OCI-LY3 (cell line): ENCODE data around the gene OR6K2.

ENCODE experiments used
- H2AFZ ChIP-seq: fragments of 200-600, 300-600 bp; shearing (Covaris generic); 2 replicates; pipeline ENCODE4 v1.6.0; 2014; ENCODE audit warnings: antibody characterized with exemption, low read depth, low read length
- H3K27ac ChIP-seq: fragments of 200-600, 300-600 bp; sonication (generic); 2 replicates; pipeline ENCODE4 v1.5.1; 2014; ENCODE audit warnings: mild to moderate bottlenecking, low read length, moderate library complexity, mixed read lengths
- H3K27me3 ChIP-seq: fragments of 200-600, 300-600 bp; sonication (generic); 2 replicates; pipeline ENCODE4 v1.6.1; 2014; ENCODE audit warnings: low read depth, low read length, mixed read lengths
- H3K36me3 ChIP-seq: fragments of 200-600, 300-600 bp; sonication (generic); replicated peaks from 2 replicates; pipeline ENCODE3; 2014; ENCODE audit warnings: low read depth, low read length, mixed read lengths
- H3K4me1 ChIP-seq: fragments of 300-600, 200-600 bp; sonication (generic); 2 replicates; pipeline ENCODE4 v1.6.1; 2014; ENCODE audit warnings: low read length, mixed read lengths
- H3K4me2 ChIP-seq: fragments of 200-600, 300-600 bp; sonication (generic); 2 replicates; pipeline ENCODE4 v1.6.1; 2014; ENCODE audit warnings: low read length, mixed read lengths
- H3K4me3 ChIP-seq: fragments of 300-600, 200-600 bp; sonication (generic); 2 replicates; pipeline ENCODE4 v1.5.1; 2014; ENCODE audit warnings: antibody characterized with exemption, mild to moderate bottlenecking, low read length, moderate library complexity
- H3K79me2 ChIP-seq: fragments of 300-600, 200-600 bp; shearing (Covaris generic); 2 replicates; pipeline ENCODE4 v1.6.1; 2014; ENCODE audit warnings: mild to moderate bottlenecking, low read length, mixed read lengths
- H3K9ac ChIP-seq: fragments of 300-600, 200-600 bp; shearing (Covaris generic); 2 replicates; pipeline ENCODE4 v1.6.0; 2014; ENCODE audit warnings: mild to moderate bottlenecking, low read length, moderate library complexity
- H3K9me3 ChIP-seq: fragments of 200-600, 300-600 bp; shearing (Covaris generic); 2 replicates; pipeline ENCODE4 v1.6.1; 2014; ENCODE audit warnings: low read length, mixed read lengths; ENCODE audit not compliant: insufficient read depth
- H4K20me1 ChIP-seq: fragments of 200-600, 300-600 bp; sonication (generic); 2 replicates; pipeline ENCODE4 v1.6.1; 2016; ENCODE audit warnings: low read length, mixed read lengths; ENCODE audit not compliant: insufficient read depth
- CTCF ChIP-seq: fragments of 200-600, 300-600 bp; sonication (generic); IDR thresholded peaks from 2 replicates; pipeline ENCODE4 v1.5.1; 2014; ENCODE audit warnings: antibody characterized with exemption, low read length, low read depth
- EZH2phosphoT487 ChIP-seq: fragments of 200-600 bp; shearing (Covaris generic); IDR thresholded peaks from 2 replicates; pipeline ENCODE4 v1.6.1; 2018; ENCODE audit warnings: antibody characterized with exemption, mixed run types, low read depth

Gene OR6K2

GRCh38 chr1:158730453-158730852 lies 30.0 kb upstream of the OR6K2 start:
- no peaks in the 10 kb centered on the region for H3K4me1 ChIP-seq
- no peaks in the 10 kb centered on the region for H3K36me3 ChIP-seq
- H3K27ac ChIP-seq = no peak overlapping the region
- H3K9ac ChIP-seq = no peak overlapping the region
- no peaks in the 10 kb centered on the region for H4K20me1 ChIP-seq
- no peak overlapping the region for H2AFZ ChIP-seq
- no peak overlapping the region for H3K4me2 ChIP-seq
- no peaks in the 10 kb centered on the region for H3K79me2 ChIP-seq
- no peaks in the 10 kb centered on the region for H3K9me3 ChIP-seq
- no peaks in the 10 kb centered on the region for H3K27me3 ChIP-seq
- H3K4me3 ChIP-seq = no peak overlapping the region
- TF ChIP-seq CTCF (no peak), EZH2phosphoT487 (no peak)

GRCh38 chr1:158728510-158729225 lies 28.2 kb upstream of the OR6K2 start:
- Histone ChIP-seq H4K20me1 (no peaks in the 10 kb centered on the region), H2AFZ (no peak overlapping the region), H3K9me3 (no peaks in the 10 kb centered on the region), H3K4me2 (no peak overlapping the region), H3K79me2 (no peaks in the 10 kb centered on the region), H3K27me3 (no peaks in the 10 kb centered on the region), H3K4me3 (no peak overlapping the region), H3K9ac (no peak overlapping the region), H3K27ac (no peak overlapping the region), H3K36me3 (no peaks in the 10 kb centered on the region), H3K4me1 (no peaks in the 10 kb centered on the region)
- TF ChIP-seq EZH2phosphoT487 = no peak
- TF ChIP-seq CTCF = no peak

GRCh38 chr1:158724442-158724841 lies 24.0 kb upstream of the OR6K2 start:
- no peak overlapping the region for H3K27ac ChIP-seq
- no peak overlapping the region for H3K4me2 ChIP-seq
- no peak overlapping the region for H3K9ac ChIP-seq
- no peak overlapping the region for H3K4me3 ChIP-seq
- no peaks in the 10 kb centered on the region for H3K27me3 ChIP-seq
- no peak overlapping the region for H2AFZ ChIP-seq
- no peaks in the 10 kb centered on the region for H3K79me2 ChIP-seq
- TF ChIP-seq EZH2phosphoT487 = no peak
- no peak for TF ChIP-seq CTCF
- no peaks in the 10 kb centered on the region for H3K36me3 ChIP-seq
- no peaks in the 10 kb centered on the region for H3K9me3 ChIP-seq
- no peaks in the 10 kb centered on the region for H3K4me1 ChIP-seq
- H4K20me1 ChIP-seq = no peaks in the 10 kb centered on the region

DNA sequence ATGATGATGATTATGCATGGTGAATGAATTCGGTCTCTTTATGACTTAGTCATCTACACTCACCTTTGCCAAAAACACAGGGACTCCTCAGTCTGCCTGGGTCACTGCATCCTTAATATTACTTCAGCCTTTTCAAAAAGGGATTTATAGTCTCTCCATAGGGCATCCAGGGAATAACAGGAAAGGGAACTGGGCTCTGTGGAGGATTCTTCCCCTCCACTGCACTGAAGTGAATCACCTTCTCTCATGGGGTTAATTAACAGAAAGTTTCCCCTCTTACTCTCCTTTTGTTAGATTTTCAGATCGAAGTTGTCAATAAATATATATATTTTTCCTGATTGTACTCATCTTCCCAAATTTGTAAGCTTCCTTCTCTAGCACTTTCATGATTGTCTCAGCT lies 20.2 kb upstream of the OR6K2 start, which contains the start of gene OR6K3:
Gene OR6K3, minus strand, starts transcription at position 101 of the 400 bp plus-strand sequence. CDS start 2,605 bp downstream, outside the sequence.
- no peaks in the 10 kb centered on the region for H3K36me3 ChIP-seq
- no peak within 1 kb of the TSS for H2AFZ ChIP-seq
- H3K4me2 ChIP-seq = no peak within 1 kb of the TSS
- no peak for TF ChIP-seq CTCF
- no peak for TF ChIP-seq EZH2phosphoT487
- H4K20me1 ChIP-seq = no peaks in the 10 kb centered on the region
- H3K4me3 ChIP-seq = no peak within 1 kb of the TSS
- H3K27ac ChIP-seq = no peak within 1 kb of the TSS
- no peaks in the 10 kb centered on the region for H3K9me3 ChIP-seq
- peaks cover 4% of the 10 kb centered on the region for H3K4me1 ChIP-seq
- no peaks in the 10 kb centered on the region for H3K27me3 ChIP-seq
- H3K9ac ChIP-seq = no peak within 1 kb of the TSS
- H3K79me2 ChIP-seq = no peaks in the 10 kb centered on the region
